OCI-LY7 (cell line): ENCODE results near the gene REEP3.

Experiments
- CTCF ChIP-seq: fragments of 200-600 bp; sonication (generic); conservative IDR thresholded peaks from 2 replicates; pipeline ENCODE4 v1.5.1; 2014; ENCODE audit warnings: mild to moderate bottlenecking, antibody characterized with exemption, low read length, moderate library complexity, mixed read lengths
- EZH2phosphoT487 ChIP-seq: fragments of 200-600 bp; sonication (generic); IDR thresholded peaks from 2 replicates; pipeline ENCODE4 v1.6.1; 2018; ENCODE audit warnings: low read depth, borderline replicate concordance, mild to moderate bottlenecking, mixed run types, antibody characterized with exemption, low read length, moderate library complexity, mixed read lengths

- TF ChIP-seq CTCF (no peak), EZH2phosphoT487 (no peak)
These were observed 37.2 kb upstream of the REEP3 start for GRCh38 chr10:63483983-63484382.
